ENCODE measurements around the gene RORB.

GRCh38 chr9:74729136-74729695, 232.1 kb downstream of the RORB start:
- no peak for TF ChIP-seq CTCF (IDR thresholded peaks at IDR 0.05; ENCODE audit: insufficient read depth, low read length)
- no peak for TF ChIP-seq REST (IDR thresholded peaks at IDR 0.05; ENCODE audit: insufficient replicate concordance, low read depth)
- TF ChIP-seq POLR2AphosphoS5 (IDR thresholded peaks at IDR 0.05; ENCODE audit: low read depth): no peak
- no peak for TF ChIP-seq GABPA (IDR thresholded peaks at IDR 0.05; ENCODE audit: low read depth)
